Measurements from ENCODE around the gene CDX1. TPM values are rescaled to one million over a fixed set of nuclear protein-coding genes. Genes with fewer than 3 reads are reported as not detected.

The CDX1 gene
- total and polyA plus RNA-seq, 2 of the 8 experiments (the other 6 are each of a cell fraction or from before 2014, with no cell fraction given) = not detected

DNA sequence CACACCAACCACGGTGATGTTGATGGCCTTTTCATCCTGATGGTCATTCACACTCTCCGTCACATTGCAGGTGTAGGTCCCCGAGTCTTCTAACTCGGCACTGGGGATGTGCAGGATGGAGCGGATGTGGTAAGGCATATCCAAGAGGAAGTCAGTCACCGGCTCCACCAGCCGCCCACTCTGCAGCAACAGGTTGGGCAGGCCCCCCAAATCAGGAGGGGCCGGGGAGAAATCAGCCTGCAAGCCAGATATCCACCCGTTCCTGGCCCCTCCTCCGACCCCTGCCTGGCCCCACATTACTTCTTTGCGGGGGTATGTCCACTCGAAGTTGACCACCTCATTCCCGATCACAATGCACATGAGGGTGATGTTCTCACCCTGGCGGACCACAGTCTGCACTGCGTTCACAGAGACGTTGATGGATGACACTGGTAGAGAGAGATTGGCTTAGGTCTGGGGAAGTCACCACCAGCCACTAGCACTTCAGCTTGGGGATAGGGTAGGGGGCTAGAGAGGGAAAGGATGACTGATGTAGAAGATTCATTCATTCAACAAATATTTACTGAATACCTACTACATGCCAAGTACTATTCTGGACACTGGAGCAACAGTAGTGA, 32.9 kb upstream of the CDX1 start (continued):
- TF ChIP-seq, protein P1, sequence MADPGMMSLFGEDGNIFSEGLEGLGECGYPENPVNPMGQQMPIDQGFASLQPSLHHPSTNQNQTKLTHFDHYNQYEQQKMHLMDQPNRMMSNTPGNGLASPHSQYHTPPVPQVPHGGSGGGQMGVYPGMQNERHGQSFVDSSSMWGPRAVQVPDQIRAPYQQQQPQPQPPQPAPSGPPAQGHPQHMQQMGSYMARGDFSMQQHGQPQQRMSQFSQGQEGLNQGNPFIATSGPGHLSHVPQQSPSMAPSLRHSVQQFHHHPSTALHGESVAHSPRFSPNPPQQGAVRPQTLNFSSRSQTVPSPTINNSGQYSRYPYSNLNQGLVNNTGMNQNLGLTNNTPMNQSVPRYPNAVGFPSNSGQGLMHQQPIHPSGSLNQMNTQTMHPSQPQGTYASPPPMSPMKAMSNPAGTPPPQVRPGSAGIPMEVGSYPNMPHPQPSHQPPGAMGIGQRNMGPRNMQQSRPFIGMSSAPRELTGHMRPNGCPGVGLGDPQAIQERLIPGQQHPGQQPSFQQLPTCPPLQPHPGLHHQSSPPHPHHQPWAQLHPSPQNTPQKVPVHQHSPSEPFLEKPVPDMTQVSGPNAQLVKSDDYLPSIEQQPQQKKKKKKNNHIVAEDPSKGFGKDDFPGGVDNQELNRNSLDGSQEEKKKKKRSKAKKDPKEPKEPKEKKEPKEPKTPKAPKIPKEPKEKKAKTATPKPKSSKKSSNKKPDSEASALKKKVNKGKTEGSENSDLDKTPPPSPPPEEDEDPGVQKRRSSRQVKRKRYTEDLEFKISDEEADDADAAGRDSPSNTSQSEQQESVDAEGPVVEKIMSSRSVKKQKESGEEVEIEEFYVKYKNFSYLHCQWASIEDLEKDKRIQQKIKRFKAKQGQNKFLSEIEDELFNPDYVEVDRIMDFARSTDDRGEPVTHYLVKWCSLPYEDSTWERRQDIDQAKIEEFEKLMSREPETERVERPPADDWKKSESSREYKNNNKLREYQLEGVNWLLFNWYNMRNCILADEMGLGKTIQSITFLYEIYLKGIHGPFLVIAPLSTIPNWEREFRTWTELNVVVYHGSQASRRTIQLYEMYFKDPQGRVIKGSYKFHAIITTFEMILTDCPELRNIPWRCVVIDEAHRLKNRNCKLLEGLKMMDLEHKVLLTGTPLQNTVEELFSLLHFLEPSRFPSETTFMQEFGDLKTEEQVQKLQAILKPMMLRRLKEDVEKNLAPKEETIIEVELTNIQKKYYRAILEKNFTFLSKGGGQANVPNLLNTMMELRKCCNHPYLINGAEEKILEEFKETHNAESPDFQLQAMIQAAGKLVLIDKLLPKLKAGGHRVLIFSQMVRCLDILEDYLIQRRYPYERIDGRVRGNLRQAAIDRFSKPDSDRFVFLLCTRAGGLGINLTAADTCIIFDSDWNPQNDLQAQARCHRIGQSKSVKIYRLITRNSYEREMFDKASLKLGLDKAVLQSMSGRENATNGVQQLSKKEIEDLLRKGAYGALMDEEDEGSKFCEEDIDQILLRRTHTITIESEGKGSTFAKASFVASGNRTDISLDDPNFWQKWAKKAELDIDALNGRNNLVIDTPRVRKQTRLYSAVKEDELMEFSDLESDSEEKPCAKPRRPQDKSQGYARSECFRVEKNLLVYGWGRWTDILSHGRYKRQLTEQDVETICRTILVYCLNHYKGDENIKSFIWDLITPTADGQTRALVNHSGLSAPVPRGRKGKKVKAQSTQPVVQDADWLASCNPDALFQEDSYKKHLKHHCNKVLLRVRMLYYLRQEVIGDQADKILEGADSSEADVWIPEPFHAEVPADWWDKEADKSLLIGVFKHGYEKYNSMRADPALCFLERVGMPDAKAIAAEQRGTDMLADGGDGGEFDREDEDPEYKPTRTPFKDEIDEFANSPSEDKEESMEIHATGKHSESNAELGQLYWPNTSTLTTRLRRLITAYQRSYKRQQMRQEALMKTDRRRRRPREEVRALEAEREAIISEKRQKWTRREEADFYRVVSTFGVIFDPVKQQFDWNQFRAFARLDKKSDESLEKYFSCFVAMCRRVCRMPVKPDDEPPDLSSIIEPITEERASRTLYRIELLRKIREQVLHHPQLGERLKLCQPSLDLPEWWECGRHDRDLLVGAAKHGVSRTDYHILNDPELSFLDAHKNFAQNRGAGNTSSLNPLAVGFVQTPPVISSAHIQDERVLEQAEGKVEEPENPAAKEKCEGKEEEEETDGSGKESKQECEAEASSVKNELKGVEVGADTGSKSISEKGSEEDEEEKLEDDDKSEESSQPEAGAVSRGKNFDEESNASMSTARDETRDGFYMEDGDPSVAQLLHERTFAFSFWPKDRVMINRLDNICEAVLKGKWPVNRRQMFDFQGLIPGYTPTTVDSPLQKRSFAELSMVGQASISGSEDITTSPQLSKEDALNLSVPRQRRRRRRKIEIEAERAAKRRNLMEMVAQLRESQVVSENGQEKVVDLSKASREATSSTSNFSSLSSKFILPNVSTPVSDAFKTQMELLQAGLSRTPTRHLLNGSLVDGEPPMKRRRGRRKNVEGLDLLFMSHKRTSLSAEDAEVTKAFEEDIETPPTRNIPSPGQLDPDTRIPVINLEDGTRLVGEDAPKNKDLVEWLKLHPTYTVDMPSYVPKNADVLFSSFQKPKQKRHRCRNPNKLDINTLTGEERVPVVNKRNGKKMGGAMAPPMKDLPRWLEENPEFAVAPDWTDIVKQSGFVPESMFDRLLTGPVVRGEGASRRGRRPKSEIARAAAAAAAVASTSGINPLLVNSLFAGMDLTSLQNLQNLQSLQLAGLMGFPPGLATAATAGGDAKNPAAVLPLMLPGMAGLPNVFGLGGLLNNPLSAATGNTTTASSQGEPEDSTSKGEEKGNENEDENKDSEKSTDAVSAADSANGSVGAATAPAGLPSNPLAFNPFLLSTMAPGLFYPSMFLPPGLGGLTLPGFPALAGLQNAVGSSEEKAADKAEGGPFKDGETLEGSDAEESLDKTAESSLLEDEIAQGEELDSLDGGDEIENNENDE (IDR thresholded peaks at IDR 0.05; ENCODE audit: insufficient replicate concordance, low read length) = no peak
- TF ChIP-seq, protein P2, sequence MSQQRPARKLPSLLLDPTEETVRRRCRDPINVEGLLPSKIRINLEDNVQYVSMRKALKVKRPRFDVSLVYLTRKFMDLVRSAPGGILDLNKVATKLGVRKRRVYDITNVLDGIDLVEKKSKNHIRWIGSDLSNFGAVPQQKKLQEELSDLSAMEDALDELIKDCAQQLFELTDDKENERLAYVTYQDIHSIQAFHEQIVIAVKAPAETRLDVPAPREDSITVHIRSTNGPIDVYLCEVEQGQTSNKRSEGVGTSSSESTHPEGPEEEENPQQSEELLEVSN (IDR thresholded peaks at IDR 0.05) = no peak
- TF ChIP-seq, protein P3, sequence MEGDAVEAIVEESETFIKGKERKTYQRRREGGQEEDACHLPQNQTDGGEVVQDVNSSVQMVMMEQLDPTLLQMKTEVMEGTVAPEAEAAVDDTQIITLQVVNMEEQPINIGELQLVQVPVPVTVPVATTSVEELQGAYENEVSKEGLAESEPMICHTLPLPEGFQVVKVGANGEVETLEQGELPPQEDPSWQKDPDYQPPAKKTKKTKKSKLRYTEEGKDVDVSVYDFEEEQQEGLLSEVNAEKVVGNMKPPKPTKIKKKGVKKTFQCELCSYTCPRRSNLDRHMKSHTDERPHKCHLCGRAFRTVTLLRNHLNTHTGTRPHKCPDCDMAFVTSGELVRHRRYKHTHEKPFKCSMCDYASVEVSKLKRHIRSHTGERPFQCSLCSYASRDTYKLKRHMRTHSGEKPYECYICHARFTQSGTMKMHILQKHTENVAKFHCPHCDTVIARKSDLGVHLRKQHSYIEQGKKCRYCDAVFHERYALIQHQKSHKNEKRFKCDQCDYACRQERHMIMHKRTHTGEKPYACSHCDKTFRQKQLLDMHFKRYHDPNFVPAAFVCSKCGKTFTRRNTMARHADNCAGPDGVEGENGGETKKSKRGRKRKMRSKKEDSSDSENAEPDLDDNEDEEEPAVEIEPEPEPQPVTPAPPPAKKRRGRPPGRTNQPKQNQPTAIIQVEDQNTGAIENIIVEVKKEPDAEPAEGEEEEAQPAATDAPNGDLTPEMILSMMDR (IDR thresholded peaks at IDR 0.05; ENCODE audit: control extremely low read depth in 1 of 3, insufficient read depth in 1 of 3, low read depth in 1 of 3, low read length in 3 of 3) = no peak
- TF ChIP-seq SUZ12 (IDR thresholded peaks at IDR 0.05; ENCODE audit: low read length) (no peak), EP300 (IDR thresholded peaks at IDR 0.05; ENCODE audit: borderline replicate concordance in 1 of 2, low read depth in 2 of 2, low read length in 2 of 2) (no peak)
- TF ChIP-seq, protein P4, sequence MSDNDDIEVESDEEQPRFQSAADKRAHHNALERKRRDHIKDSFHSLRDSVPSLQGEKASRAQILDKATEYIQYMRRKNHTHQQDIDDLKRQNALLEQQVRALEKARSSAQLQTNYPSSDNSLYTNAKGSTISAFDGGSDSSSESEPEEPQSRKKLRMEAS (IDR thresholded peaks at IDR 0.05) = no peak

Measured in H1 (cell line).